Adipocyte (in vitro differentiated cells): ENCODE measurements around the gene CD47.

Source experiments
- DNase-seq: peaks from one replicate; pipeline ENCODE4 v3.0.0-alpha.2; 2015; ENCODE audit warnings: low read depth
- H3K27me3 ChIP-seq: replicated peaks from 2 replicates; pipeline ENCODE4 v1.7.0; 2013; ENCODE audit warnings: mild to moderate bottlenecking, low read length, moderate library complexity; ENCODE audit not compliant: control insufficient read depth, insufficient read depth
- H3K36me3 ChIP-seq: 2 replicates; pipeline ENCODE4 v1.7.0; 2013; ENCODE audit warnings: low read length, mild to moderate bottlenecking, moderate library complexity; ENCODE audit not compliant: control insufficient read depth, insufficient read depth, severe bottlenecking
- H3K4me1 ChIP-seq: 2 replicates; pipeline ENCODE4 v1.7.0; 2013; ENCODE audit warnings: mild to moderate bottlenecking, low read length, moderate library complexity; ENCODE audit not compliant: control insufficient read depth, insufficient read depth
- H3K4me3 ChIP-seq: 2 replicates; pipeline ENCODE4 v1.7.0; 2013; ENCODE audit warnings: mild to moderate bottlenecking, low read length, moderate library complexity
- H3K9ac ChIP-seq: 2 replicates; pipeline ENCODE4 v1.7.0; 2013; ENCODE audit warnings: mild to moderate bottlenecking, low read length, moderate library complexity
- H3K9me3 ChIP-seq: 2 replicates; pipeline ENCODE4 v1.7.0; 2013; ENCODE audit warnings: mild to moderate bottlenecking, low read length, moderate library complexity; ENCODE audit not compliant: control insufficient read depth

CD47 gene

GRCh38 chr3:108022256-108023150, 68.3 kb downstream of the CD47 start:
- Histone ChIP-seq H3K4me3 (no peak overlapping the region), H3K36me3 (no peaks in the 10 kb centered on the region), H3K9ac (no peak overlapping the region), H3K4me1 (no peaks in the 10 kb centered on the region), H3K9me3 (no peaks in the 10 kb centered on the region), H3K27me3 (peaks cover 5% of the 10 kb centered on the region)
- no peak for DNase-seq

GRCh38 chr3:108021533-108021932, 69.3 kb downstream of the CD47 start:
- H3K4me3 ChIP-seq, result no peak overlapping the region
- no peak overlapping the region for H3K9ac ChIP-seq
- no peaks in the 10 kb centered on the region for H3K9me3 ChIP-seq
- DNase-seq, result no peak
- peaks cover 5% of the 10 kb centered on the region for H3K27me3 ChIP-seq
- no peaks in the 10 kb centered on the region for H3K36me3 ChIP-seq
- no peaks in the 10 kb centered on the region for H3K4me1 ChIP-seq

GRCh38 chr3:108021131-108021530, 69.7 kb downstream of the CD47 start:
- H3K27me3 ChIP-seq, result peaks cover 5% of the 10 kb centered on the region

GRCh38 chr3:108018552-108018951, 72.3 kb downstream of the CD47 start:
- Histone ChIP-seq H3K9me3 (no peaks in the 10 kb centered on the region), H3K9ac (no peak overlapping the region), H3K27me3 (peaks cover 5% of the 10 kb centered on the region)

More at GRCh38 chr3:108021131-108021530, 69.7 kb downstream of the CD47 start:
- Histone ChIP-seq H3K9ac (no peak overlapping the region), H3K4me1 (no peaks in the 10 kb centered on the region), H3K36me3 (no peaks in the 10 kb centered on the region), H3K4me3 (no peak overlapping the region), H3K9me3 (no peaks in the 10 kb centered on the region)
- DNase-seq, result no peak

GRCh38 chr3:108017587-108017986, 73.2 kb downstream of the CD47 start:
- no peak for DNase-seq
- Histone ChIP-seq H3K9me3 (no peaks in the 10 kb centered on the region), H3K27me3 (peaks cover 5% of the 10 kb centered on the region), H3K9ac (no peak overlapping the region), H3K4me1 (no peaks in the 10 kb centered on the region), H3K4me3 (no peak overlapping the region), H3K36me3 (no peaks in the 10 kb centered on the region)

More at GRCh38 chr3:108018552-108018951, 72.3 kb downstream of the CD47 start:
- DNase-seq, result no peak
- Histone ChIP-seq H3K4me1 (no peaks in the 10 kb centered on the region), H3K4me3 (no peak overlapping the region), H3K36me3 (no peaks in the 10 kb centered on the region)

- H3K36me3 ChIP-seq, result no peaks in the 10 kb centered on the region
- H3K9ac ChIP-seq, result no peak overlapping the region
- H3K9me3 ChIP-seq, result no peaks in the 10 kb centered on the region
- no peak for DNase-seq
- no peaks in the 10 kb centered on the region for H3K4me1 ChIP-seq
- no peak overlapping the region for H3K4me3 ChIP-seq
- H3K27me3 ChIP-seq, result peaks cover 5% of the 10 kb centered on the region
Observed at GRCh38 chr3:108014943-108015342, 75.9 kb downstream of the CD47 start.

- Histone ChIP-seq H3K4me1 (peaks cover 7% of the 10 kb centered on the region), H3K9ac (no peak overlapping the region), H3K9me3 (no peaks in the 10 kb centered on the region), H3K36me3 (no peaks in the 10 kb centered on the region), H3K4me3 (no peak overlapping the region), H3K27me3 (peaks cover 2% of the 10 kb centered on the region)
- DNase-seq, result no peak
Observed at GRCh38 chr3:108013141-108014055, 77.4 kb downstream of the CD47 start.

GRCh38 chr3:108012304-108012703, 78.5 kb downstream of the CD47 start:
- Histone ChIP-seq H3K36me3 (no peaks in the 10 kb centered on the region), H3K4me1 (peaks cover 10% of the 10 kb centered on the region), H3K9me3 (no peaks in the 10 kb centered on the region), H3K9ac (no peak overlapping the region), H3K4me3 (no peak overlapping the region), H3K27me3 (no peaks in the 10 kb centered on the region)
- DNase-seq, result no peak

- DNase-seq, result no peak
- H3K27me3 ChIP-seq, result no peaks in the 10 kb centered on the region
- H3K4me1 ChIP-seq, result peaks cover 13% of the 10 kb centered on the region
- no peaks in the 10 kb centered on the region for H3K9me3 ChIP-seq
- H3K36me3 ChIP-seq, result no peaks in the 10 kb centered on the region
- H3K9ac ChIP-seq, result no peak overlapping the region
- H3K4me3 ChIP-seq, result no peak overlapping the region
Observed at GRCh38 chr3:108011616-108012015, 79.2 kb downstream of the CD47 start.

- DNase-seq, result peak; percentile 51
- H3K27me3 ChIP-seq, result no peaks in the 10 kb centered on the region
Observed at GRCh38 chr3:108008931-108009639, 81.7 kb downstream of the CD47 start.

GRCh38 chr3:108008106-108008505, 82.7 kb downstream of the CD47 start:
- no peak for DNase-seq
- Histone ChIP-seq H3K36me3 (no peaks in the 10 kb centered on the region), H3K9ac (no peak overlapping the region), H3K4me1 (peaks cover 21% of the 10 kb centered on the region), H3K4me3 (no peak overlapping the region), H3K27me3 (no peaks in the 10 kb centered on the region), H3K9me3 (no peaks in the 10 kb centered on the region)

More at GRCh38 chr3:108008931-108009639, 81.7 kb downstream of the CD47 start:
- Histone ChIP-seq H3K36me3 (no peaks in the 10 kb centered on the region), H3K9ac (no peak overlapping the region), H3K9me3 (no peaks in the 10 kb centered on the region), H3K4me3 (no peak overlapping the region), H3K4me1 (peaks cover 21% of the 10 kb centered on the region)
